OCI-LY7 (cell line): ENCODE results near the gene IL37.

Source experiments
- EZH2phosphoT487 ChIP-seq: fragments of 200-600 bp; sonication (generic); IDR thresholded peaks from 2 replicates; pipeline ENCODE4 v1.6.1; 2018; ENCODE audit warnings: low read depth, borderline replicate concordance, mild to moderate bottlenecking, mixed run types, antibody characterized with exemption, low read length, moderate library complexity, mixed read lengths
- TF ChIP-seq, protein P1 (sequence below): fragments of 200-600 bp; sonication (generic); conservative IDR thresholded peaks from 2 replicates; pipeline ENCODE4 v1.5.1; 2014; ENCODE audit warnings: mild to moderate bottlenecking, antibody characterized with exemption, low read length, moderate library complexity, mixed read lengths

DNA sequence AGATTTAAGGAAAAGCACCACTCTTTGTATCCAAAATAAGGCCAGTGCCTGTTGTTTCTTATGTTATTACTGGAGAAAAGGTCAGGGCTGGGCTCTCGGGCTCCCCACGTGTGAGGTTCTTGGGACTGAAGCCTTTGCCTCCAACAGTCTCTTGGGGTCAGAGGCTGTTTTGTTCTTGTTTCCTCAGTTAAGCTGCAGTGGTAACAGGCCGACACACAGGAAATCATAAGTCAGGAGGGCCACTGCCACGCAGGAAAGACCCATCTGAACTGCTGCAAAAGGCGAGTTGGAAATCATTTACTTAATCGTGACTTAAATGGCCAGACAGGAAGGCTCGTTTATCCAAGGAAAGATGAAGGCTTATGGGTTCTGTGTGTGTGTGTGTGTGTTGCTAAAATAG, 30.3 kb upstream of the IL37 start:
- TF ChIP-seq, protein P1, sequence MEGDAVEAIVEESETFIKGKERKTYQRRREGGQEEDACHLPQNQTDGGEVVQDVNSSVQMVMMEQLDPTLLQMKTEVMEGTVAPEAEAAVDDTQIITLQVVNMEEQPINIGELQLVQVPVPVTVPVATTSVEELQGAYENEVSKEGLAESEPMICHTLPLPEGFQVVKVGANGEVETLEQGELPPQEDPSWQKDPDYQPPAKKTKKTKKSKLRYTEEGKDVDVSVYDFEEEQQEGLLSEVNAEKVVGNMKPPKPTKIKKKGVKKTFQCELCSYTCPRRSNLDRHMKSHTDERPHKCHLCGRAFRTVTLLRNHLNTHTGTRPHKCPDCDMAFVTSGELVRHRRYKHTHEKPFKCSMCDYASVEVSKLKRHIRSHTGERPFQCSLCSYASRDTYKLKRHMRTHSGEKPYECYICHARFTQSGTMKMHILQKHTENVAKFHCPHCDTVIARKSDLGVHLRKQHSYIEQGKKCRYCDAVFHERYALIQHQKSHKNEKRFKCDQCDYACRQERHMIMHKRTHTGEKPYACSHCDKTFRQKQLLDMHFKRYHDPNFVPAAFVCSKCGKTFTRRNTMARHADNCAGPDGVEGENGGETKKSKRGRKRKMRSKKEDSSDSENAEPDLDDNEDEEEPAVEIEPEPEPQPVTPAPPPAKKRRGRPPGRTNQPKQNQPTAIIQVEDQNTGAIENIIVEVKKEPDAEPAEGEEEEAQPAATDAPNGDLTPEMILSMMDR = no peak
- TF ChIP-seq EZH2phosphoT487 = no peak
